GM23338 (cell line): ENCODE data around the gene GPR78. TPM values are rescaled to one million over a fixed set of nuclear protein-coding genes. Genes with fewer than 3 reads are reported as not detected.

Source experiments
- ATAC-seq: fragments of 200-7000 bp; cut with Tn5 transposase; 3 replicates; pipeline ENCODE4 v1.9.1; 2020
- DNase-seq: peaks from one replicate; pipeline ENCODE4 v3.0.0-alpha.2; 2015; ENCODE audit warnings: low spot score
- H2AFZ ChIP-seq: fragments of 200-600 bp; sonication (generic); 2 replicates; pipeline ENCODE4 v1.8.0; 2016; ENCODE audit warnings: antibody characterized with exemption, mild to moderate bottlenecking, moderate library complexity
- H3F3A ChIP-seq: fragments of 200-600 bp; sonication (generic); replicated peaks from 2 replicates; pipeline ENCODE4 v1.8.0; 2017; ENCODE audit warnings: antibody characterized with exemption, mixed run types, low read depth
- H3K27ac ChIP-seq: fragments of 200-600 bp; sonication (generic); 2 replicates; pipeline ENCODE4 v1.6.1; 2016; ENCODE audit warnings: low read depth
- H3K27me3 ChIP-seq: fragments of 200-600 bp; sonication (generic); 2 replicates; pipeline ENCODE4 v1.8.0; 2016; ENCODE audit warnings: mild to moderate bottlenecking, mixed run types, moderate library complexity; ENCODE audit not compliant: insufficient read depth
- H3K36me3 ChIP-seq: fragments of 200-600 bp; sonication (generic); 2 replicates; pipeline ENCODE4 v1.8.0; 2016; ENCODE audit warnings: mild to moderate bottlenecking; ENCODE audit not compliant: insufficient read depth
- H3K4me1 ChIP-seq: fragments of 200-600 bp; sonication (generic); 2 replicates; pipeline ENCODE4 v1.8.0; 2016; ENCODE audit warnings: mild to moderate bottlenecking, moderate library complexity; ENCODE audit not compliant: insufficient read depth
- H3K4me2 ChIP-seq: fragments of 200-600 bp; sonication (generic); 2 replicates; pipeline ENCODE4 v1.7.1; 2017; ENCODE audit warnings: mixed run types
- H3K4me3 ChIP-seq: fragments of 200-600 bp; sonication (generic); 2 replicates; pipeline ENCODE4 v1.6.1; 2016; ENCODE audit warnings: mixed run types
- H3K79me2 ChIP-seq: fragments of 200-600 bp; sonication (generic); replicated peaks from 2 replicates; pipeline ENCODE4 v1.8.0; 2017; ENCODE audit warnings: mild to moderate bottlenecking; ENCODE audit not compliant: insufficient read depth
- H3K9me2 ChIP-seq: fragments of 200-600 bp; sonication (generic); 2 replicates; pipeline ENCODE4 v1.8.0; 2017; ENCODE audit not compliant: insufficient read depth
- H4K20me1 ChIP-seq: fragments of 200-600 bp; sonication (generic); replicated peaks from 2 replicates; pipeline ENCODE4 v1.8.0; 2017; ENCODE audit warnings: mild to moderate bottlenecking; ENCODE audit not compliant: insufficient read depth
- H3K27ac Mint-ChIP-seq: 2 replicates; pipeline ENCODE4 v1.8.0; 2020; ENCODE audit warnings: inconsistent platforms, mild to moderate bottlenecking, moderate library complexity, mixed read lengths
- H3K27me3 Mint-ChIP-seq: 3 replicates; pipeline ENCODE4 v1.8.0; 2022; ENCODE audit warnings: low read depth, mild to moderate bottlenecking, moderate library complexity, mixed read lengths, inconsistent platforms; ENCODE audit not compliant: insufficient read depth, poor library complexity
- H3K36me3 Mint-ChIP-seq: 3 replicates; pipeline ENCODE4 v1.8.0; 2021; ENCODE audit warnings: low read depth, mild to moderate bottlenecking, inconsistent platforms, moderate library complexity, mixed read lengths
- H3K4me1 Mint-ChIP-seq: 3 replicates; pipeline ENCODE4 v1.8.0; 2020; ENCODE audit warnings: mild to moderate bottlenecking, inconsistent platforms, mixed read lengths
- H3K4me3 Mint-ChIP-seq: 3 replicates; pipeline ENCODE4 v1.8.0; 2021; ENCODE audit warnings: moderate library complexity, mild to moderate bottlenecking, inconsistent platforms, mixed read lengths
- H3K9me3 Mint-ChIP-seq: 3 replicates; pipeline ENCODE4 v1.8.0; 2020; ENCODE audit warnings: moderate library complexity, mild to moderate bottlenecking, inconsistent platforms, mixed read lengths
- CREB1 ChIP-seq: fragments of 250-450 bp; sonication (Bioruptor Pico); IDR thresholded peaks from 2 replicates; pipeline ENCODE4 v1.5.0; 2020; ENCODE audit warnings: low read depth, mild to moderate bottlenecking, moderate library complexity
- EZH2 ChIP-seq: fragments of 200-600 bp; sonication (generic); IDR thresholded peaks from one replicate; pipeline ENCODE4 v1.8.0; 2017; ENCODE audit warnings: antibody characterized with exemption, mild to moderate bottlenecking, low read depth; ENCODE audit not compliant: unreplicated experiment
- EZH2phosphoT487 ChIP-seq: fragments of 200-600 bp; sonication (generic); IDR thresholded peaks from one replicate; pipeline ENCODE4 v1.8.1; 2018; ENCODE audit warnings: antibody characterized with exemption; ENCODE audit not compliant: unreplicated experiment
- JUNB ChIP-seq: IDR thresholded peaks from one replicate; pipeline ENCODE4 v1.6.1; 2016; ENCODE audit warnings: antibody characterized with exemption; ENCODE audit not compliant: unreplicated experiment
- NANOG ChIP-seq: IDR thresholded peaks from 2 replicates; pipeline ENCODE4 v1.6.1; 2016; ENCODE audit warnings: antibody characterized with exemption, borderline replicate concordance
- POLR2AphosphoS5 ChIP-seq: IDR thresholded peaks from 2 replicates; pipeline ENCODE4 v1.6.1; 2016; ENCODE audit warnings: antibody characterized with exemption, low read depth
- STAT1 ChIP-seq: IDR thresholded peaks from one replicate; pipeline ENCODE4 v1.6.1; 2016; ENCODE audit warnings: antibody characterized with exemption; ENCODE audit not compliant: unreplicated experiment
- ZNF114 ChIP-seq: fragments of 250-450 bp; sonication (Bioruptor Pico); IDR thresholded peaks from 2 replicates; pipeline ENCODE4 v1.5.0; 2020; ENCODE audit warnings: mild to moderate bottlenecking, moderate library complexity
- ZNF331 ChIP-seq: fragments of 250-450 bp; sonication (Bioruptor Pico); IDR thresholded peaks from 2 replicates; pipeline ENCODE4 v1.5.0; 2020; ENCODE audit warnings: low read depth, mild to moderate bottlenecking, moderate library complexity
- polyA plus RNA-seq: library from polyadenylated mRNA; unstranded; fragments of >200 nt; fragmentation: Nextera tagmentation; extraction: Ambion mirVana; gene quantifications from 2 replicates; pipeline ENCODE4 v1.2.1, GENCODE V29; 2016
- total RNA-seq: library from RNA; depleted of rRNA; stranded (reverse); fragments of >200 nt; shearing (Covaris generic); gene quantifications from 2 replicates; pipeline ENCODE4 v1.2.3, GENCODE V29; 2014
- TF ChIP-seq, protein P1 (sequence below): fragments of 250-450 bp; sonication (Bioruptor Pico); IDR thresholded peaks from 2 replicates; pipeline ENCODE4 v1.5.0; 2020; ENCODE audit warnings: mild to moderate bottlenecking, moderate library complexity
- TF ChIP-seq, protein P2 (sequence below): IDR thresholded peaks from one replicate; pipeline ENCODE4 v1.6.1; 2018; ENCODE audit warnings: antibody characterized with exemption; ENCODE audit not compliant: unreplicated experiment
- TF ChIP-seq, protein P3 (sequence below), 2 experiments: fragments of 200-600 bp in 1 of 2; sonication (generic) in 1 of 2; conservative IDR thresholded peaks; 2 replicates each; pipeline versions ENCODE4 v1.5.1 to v1.6.1; 2016 to 2017; ENCODE audit warnings: antibody characterized with exemption in 2 of 2, low read depth in 2 of 2, mild to moderate bottlenecking in 2 of 2, moderate library complexity in 1 of 2
- TF ChIP-seq, protein P4 (sequence below): IDR thresholded peaks from 2 replicates; pipeline ENCODE4 v1.6.1; 2016; ENCODE audit warnings: antibody characterized with exemption

The GPR78 gene
- total and polyA plus RNA-seq, 2 experiments from 2014 or later = 0.82 to 2.7 TPM

DNA sequence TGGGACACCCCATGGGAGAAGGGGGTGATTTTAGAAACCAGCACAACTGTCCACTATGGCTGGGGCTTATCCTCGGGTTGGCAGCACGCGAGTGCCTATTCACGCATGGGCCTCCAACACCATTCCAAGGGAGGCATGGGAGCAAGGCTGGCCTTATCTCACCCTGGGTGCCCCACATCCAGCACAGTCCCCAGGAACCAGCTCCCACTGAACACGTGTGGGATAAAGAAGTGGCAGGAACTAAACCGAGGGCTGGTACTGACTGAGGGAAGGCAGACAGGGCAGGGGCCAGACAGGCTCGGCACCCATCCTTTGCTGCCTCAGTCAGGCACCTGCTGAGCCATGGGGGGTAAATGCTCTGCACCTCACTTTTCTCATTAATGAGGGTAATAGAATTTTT lies 43.7 kb upstream of the GPR78 start:
- H4K20me1 ChIP-seq = no peaks in the 10 kb centered on the region
- no peak overlapping the region for H3K27ac ChIP-seq
- H3K79me2 ChIP-seq = no peaks in the 10 kb centered on the region
- Mint-ChIP-seq H3K9me3 (peaks cover 33% of the 10 kb centered on the region), H3K27ac (no peak overlapping the region), H3K4me3 (no peak overlapping the region), H3K36me3 (peaks cover 27% of the 10 kb centered on the region), H3K4me1 (peaks cover 35% of the 10 kb centered on the region), H3K27me3 (peaks cover 11% of the 10 kb centered on the region)
- H2AFZ ChIP-seq = no peak overlapping the region
- TF ChIP-seq ZNF331 (CRISPR knock-in tag) (no peak), STAT1 (no peak), EZH2phosphoT487 (no peak), CREB1 (CRISPR knock-in tag) (no peak), NANOG (no peak), JUNB (no peak), ZNF114 (no peak), EZH2 (no peak), POLR2AphosphoS5 (no peak)
- TF ChIP-seq, protein P1, sequence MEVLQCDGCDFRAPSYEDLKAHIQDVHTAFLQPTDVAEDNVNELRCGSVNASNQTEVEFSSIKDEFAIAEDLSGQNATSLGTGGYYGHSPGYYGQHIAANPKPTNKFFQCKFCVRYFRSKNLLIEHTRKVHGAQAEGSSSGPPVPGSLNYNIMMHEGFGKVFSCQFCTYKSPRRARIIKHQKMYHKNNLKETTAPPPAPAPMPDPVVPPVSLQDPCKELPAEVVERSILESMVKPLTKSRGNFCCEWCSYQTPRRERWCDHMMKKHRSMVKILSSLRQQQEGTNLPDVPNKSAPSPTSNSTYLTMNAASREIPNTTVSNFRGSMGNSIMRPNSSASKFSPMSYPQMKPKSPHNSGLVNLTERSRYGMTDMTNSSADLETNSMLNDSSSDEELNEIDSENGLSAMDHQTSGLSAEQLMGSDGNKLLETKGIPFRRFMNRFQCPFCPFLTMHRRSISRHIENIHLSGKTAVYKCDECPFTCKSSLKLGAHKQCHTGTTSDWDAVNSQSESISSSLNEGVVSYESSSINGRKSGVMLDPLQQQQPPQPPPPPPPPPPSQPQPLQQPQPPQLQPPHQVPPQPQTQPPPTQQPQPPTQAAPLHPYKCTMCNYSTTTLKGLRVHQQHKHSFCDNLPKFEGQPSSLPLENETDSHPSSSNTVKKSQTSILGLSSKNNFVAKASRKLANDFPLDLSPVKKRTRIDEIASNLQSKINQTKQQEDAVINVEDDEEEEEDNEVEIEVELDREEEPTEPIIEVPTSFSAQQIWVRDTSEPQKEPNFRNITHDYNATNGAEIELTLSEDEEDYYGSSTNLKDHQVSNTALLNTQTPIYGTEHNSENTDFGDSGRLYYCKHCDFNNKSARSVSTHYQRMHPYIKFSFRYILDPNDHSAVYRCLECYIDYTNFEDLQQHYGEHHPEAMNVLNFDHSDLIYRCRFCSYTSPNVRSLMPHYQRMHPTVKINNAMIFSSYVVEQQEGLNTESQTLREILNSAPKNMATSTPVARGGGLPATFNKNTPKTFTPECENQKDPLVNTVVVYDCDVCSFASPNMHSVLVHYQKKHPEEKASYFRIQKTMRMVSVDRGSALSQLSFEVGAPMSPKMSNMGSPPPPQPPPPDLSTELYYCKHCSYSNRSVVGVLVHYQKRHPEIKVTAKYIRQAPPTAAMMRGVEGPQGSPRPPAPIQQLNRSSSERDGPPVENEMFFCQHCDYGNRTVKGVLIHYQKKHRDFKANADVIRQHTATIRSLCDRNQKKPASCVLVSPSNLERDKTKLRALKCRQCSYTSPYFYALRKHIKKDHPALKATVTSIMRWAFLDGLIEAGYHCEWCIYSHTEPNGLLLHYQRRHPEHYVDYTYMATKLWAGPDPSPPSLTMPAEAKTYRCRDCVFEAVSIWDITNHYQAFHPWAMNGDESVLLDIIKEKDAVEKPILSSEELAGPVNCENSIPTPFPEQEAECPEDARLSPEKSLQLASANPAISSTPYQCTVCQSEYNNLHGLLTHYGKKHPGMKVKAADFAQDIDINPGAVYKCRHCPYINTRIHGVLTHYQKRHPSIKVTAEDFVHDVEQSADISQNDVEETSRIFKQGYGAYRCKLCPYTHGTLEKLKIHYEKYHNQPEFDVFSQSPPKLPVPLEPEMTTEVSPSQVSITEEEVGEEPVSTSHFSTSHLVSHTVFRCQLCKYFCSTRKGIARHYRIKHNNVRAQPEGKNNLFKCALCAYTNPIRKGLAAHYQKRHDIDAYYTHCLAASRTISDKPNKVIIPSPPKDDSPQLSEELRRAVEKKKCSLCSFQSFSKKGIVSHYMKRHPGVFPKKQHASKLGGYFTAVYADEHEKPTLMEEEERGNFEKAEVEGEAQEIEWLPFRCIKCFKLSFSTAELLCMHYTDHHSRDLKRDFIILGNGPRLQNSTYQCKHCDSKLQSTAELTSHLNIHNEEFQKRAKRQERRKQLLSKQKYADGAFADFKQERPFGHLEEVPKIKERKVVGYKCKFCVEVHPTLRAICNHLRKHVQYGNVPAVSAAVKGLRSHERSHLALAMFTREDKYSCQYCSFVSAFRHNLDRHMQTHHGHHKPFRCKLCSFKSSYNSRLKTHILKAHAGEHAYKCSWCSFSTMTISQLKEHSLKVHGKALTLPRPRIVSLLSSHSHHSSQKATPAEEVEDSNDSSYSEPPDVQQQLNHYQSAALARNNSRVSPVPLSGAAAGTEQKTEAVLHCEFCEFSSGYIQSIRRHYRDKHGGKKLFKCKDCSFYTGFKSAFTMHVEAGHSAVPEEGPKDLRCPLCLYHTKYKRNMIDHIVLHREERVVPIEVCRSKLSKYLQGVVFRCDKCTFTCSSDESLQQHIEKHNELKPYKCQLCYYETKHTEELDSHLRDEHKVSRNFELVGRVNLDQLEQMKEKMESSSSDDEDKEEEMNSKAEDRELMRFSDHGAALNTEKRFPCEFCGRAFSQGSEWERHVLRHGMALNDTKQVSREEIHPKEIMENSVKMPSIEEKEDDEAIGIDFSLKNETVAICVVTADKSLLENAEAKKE (CRISPR knock-in tag) = no peak
- TF ChIP-seq, protein P2, sequence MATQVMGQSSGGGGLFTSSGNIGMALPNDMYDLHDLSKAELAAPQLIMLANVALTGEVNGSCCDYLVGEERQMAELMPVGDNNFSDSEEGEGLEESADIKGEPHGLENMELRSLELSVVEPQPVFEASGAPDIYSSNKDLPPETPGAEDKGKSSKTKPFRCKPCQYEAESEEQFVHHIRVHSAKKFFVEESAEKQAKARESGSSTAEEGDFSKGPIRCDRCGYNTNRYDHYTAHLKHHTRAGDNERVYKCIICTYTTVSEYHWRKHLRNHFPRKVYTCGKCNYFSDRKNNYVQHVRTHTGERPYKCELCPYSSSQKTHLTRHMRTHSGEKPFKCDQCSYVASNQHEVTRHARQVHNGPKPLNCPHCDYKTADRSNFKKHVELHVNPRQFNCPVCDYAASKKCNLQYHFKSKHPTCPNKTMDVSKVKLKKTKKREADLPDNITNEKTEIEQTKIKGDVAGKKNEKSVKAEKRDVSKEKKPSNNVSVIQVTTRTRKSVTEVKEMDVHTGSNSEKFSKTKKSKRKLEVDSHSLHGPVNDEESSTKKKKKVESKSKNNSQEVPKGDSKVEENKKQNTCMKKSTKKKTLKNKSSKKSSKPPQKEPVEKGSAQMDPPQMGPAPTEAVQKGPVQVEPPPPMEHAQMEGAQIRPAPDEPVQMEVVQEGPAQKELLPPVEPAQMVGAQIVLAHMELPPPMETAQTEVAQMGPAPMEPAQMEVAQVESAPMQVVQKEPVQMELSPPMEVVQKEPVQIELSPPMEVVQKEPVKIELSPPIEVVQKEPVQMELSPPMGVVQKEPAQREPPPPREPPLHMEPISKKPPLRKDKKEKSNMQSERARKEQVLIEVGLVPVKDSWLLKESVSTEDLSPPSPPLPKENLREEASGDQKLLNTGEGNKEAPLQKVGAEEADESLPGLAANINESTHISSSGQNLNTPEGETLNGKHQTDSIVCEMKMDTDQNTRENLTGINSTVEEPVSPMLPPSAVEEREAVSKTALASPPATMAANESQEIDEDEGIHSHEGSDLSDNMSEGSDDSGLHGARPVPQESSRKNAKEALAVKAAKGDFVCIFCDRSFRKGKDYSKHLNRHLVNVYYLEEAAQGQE = no peak
- TF ChIP-seq, protein P3, sequence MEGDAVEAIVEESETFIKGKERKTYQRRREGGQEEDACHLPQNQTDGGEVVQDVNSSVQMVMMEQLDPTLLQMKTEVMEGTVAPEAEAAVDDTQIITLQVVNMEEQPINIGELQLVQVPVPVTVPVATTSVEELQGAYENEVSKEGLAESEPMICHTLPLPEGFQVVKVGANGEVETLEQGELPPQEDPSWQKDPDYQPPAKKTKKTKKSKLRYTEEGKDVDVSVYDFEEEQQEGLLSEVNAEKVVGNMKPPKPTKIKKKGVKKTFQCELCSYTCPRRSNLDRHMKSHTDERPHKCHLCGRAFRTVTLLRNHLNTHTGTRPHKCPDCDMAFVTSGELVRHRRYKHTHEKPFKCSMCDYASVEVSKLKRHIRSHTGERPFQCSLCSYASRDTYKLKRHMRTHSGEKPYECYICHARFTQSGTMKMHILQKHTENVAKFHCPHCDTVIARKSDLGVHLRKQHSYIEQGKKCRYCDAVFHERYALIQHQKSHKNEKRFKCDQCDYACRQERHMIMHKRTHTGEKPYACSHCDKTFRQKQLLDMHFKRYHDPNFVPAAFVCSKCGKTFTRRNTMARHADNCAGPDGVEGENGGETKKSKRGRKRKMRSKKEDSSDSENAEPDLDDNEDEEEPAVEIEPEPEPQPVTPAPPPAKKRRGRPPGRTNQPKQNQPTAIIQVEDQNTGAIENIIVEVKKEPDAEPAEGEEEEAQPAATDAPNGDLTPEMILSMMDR (conservative IDR thresholded peaks at IDR 0.05; ENCODE audit: low read depth in 2 of 2) = no peak
- TF ChIP-seq, protein P4, sequence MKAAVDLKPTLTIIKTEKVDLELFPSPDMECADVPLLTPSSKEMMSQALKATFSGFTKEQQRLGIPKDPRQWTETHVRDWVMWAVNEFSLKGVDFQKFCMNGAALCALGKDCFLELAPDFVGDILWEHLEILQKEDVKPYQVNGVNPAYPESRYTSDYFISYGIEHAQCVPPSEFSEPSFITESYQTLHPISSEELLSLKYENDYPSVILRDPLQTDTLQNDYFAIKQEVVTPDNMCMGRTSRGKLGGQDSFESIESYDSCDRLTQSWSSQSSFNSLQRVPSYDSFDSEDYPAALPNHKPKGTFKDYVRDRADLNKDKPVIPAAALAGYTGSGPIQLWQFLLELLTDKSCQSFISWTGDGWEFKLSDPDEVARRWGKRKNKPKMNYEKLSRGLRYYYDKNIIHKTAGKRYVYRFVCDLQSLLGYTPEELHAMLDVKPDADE = no peak
- DNase-seq (no peak), ATAC-seq (no peak)
- H3K4me1 ChIP-seq = peaks cover 21% of the 10 kb centered on the region
- H3F3A ChIP-seq = no peaks in the 10 kb centered on the region
- H3K27me3 ChIP-seq = no peaks in the 10 kb centered on the region
- H3K4me2 ChIP-seq = no peak overlapping the region
- peaks cover 10% of the 10 kb centered on the region; the same call in 1 of the 2 replicates for H3K9me2 ChIP-seq
- no peak overlapping the region for H3K4me3 ChIP-seq
- H3K36me3 ChIP-seq = no peaks in the 10 kb centered on the region; the same call in 1 of the 2 replicates
